ENCODE results near the gene BMAL1.
"Not testable (repeated sequence)": the region's sequence is repeated elsewhere in the genome, so short reads cannot be mapped to it uniquely, and the experiment has no call there.

BMAL1 gene

GRCh38 chr11:13242564-13242963 lies 35.0 kb upstream of the BMAL1 start:
- no peaks in the 10 kb centered on the region for H3K4me1 ChIP-seq (ENCODE audit: control insufficient read depth, insufficient read depth, low read length, poor library complexity, severe bottlenecking)
- H3K4me3 ChIP-seq (ENCODE audit: insufficient read depth, low read depth, low read length, poor library complexity, severe bottlenecking): no peak overlapping the region
- H3K9me3 ChIP-seq (ENCODE audit: control insufficient read depth, low read length): no peaks in the 10 kb centered on the region
- no peaks in the 10 kb centered on the region for H3K27me3 ChIP-seq (replicated peaks; ENCODE audit: control insufficient read depth, insufficient read depth, low read length, poor library complexity, severe bottlenecking)
- no peaks in the 10 kb centered on the region for H3K36me3 ChIP-seq (ENCODE audit: control insufficient read depth, insufficient read depth, low read length)
- DNase-seq: no peak
- no peak overlapping the region for H3K27ac ChIP-seq (ENCODE audit: insufficient read depth, low read length, poor library complexity, severe bottlenecking)

DNA sequence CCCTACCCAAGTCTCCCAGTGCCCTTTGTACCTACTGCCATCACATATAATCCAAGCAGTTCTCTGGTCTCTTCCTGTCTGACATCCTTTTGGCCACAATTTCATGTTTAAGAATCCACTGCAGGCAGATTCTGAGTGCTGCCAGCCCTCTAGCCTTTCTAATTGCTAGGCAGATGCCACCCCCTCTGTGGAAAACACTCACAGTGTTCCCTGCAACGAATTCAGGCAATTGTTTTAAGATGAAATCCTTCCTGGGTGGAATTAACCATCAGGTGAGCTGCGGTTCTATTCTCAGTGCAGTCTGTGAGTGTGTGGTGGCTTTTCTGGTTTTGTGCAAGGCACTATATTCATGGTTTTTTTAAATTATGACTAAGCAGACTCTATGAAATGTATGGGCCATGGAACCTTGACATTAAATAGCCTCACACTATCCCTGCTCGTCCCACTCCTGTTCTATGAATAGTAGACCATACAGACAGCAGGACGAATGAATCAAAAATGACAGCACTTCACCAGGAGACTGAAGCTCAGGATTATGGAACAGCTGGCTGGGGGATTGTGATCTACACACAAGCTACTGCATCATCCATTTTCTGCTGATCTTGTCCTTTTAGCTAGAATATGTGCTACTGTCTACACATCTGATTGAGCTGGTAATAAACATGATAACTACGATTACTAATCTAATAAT lies 29.8 kb upstream of the BMAL1 start:
- no peaks in the 10 kb centered on the region for H3K4me1 ChIP-seq (ENCODE audit: control insufficient read depth, insufficient read depth, low read length, poor library complexity, severe bottlenecking)
- no peaks in the 10 kb centered on the region for H3K9me3 ChIP-seq (ENCODE audit: control insufficient read depth, low read length)
- no peak overlapping the region for H3K27ac ChIP-seq (ENCODE audit: insufficient read depth, low read length, poor library complexity, severe bottlenecking)
- H3K36me3 ChIP-seq (ENCODE audit: control insufficient read depth, insufficient read depth, low read length): no peaks in the 10 kb centered on the region
- H3K4me3 ChIP-seq (ENCODE audit: insufficient read depth, low read depth, low read length, poor library complexity, severe bottlenecking): no peak overlapping the region
- H3K27me3 ChIP-seq (replicated peaks; ENCODE audit: control insufficient read depth, insufficient read depth, low read length, poor library complexity, severe bottlenecking): no peaks in the 10 kb centered on the region
- no peak for DNase-seq

DNA sequence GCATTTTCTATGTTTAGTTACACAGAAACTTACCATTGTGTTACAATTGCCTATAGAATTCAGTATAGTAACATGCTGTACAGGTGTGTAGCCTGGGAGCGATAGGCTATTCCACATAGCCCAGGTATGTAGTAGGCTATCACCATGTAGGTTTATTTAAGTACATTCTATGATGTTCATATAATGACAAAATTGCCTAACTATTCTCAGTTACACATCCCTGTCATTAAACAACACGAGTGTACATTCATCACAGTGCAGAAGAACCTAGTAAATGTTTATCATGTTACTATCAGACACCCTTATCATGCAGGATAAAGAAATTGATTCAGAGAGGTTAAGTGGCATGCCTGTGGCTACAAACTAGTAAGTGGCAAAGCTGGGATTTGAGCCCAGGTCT lies 28.4 kb upstream of the BMAL1 start:
- H3K36me3 ChIP-seq (ENCODE audit: control insufficient read depth, insufficient read depth, low read length): no peaks in the 10 kb centered on the region
- H3K27me3 ChIP-seq (replicated peaks; ENCODE audit: control insufficient read depth, insufficient read depth, low read length, poor library complexity, severe bottlenecking): no peaks in the 10 kb centered on the region
- no peak for DNase-seq
- H3K4me3 ChIP-seq (ENCODE audit: insufficient read depth, low read depth, low read length, poor library complexity, severe bottlenecking): no peak overlapping the region
- no peak overlapping the region for H3K27ac ChIP-seq (ENCODE audit: insufficient read depth, low read length, poor library complexity, severe bottlenecking)
- no peaks in the 10 kb centered on the region for H3K4me1 ChIP-seq (ENCODE audit: control insufficient read depth, insufficient read depth, low read length, poor library complexity, severe bottlenecking)
- H3K9me3 ChIP-seq (ENCODE audit: control insufficient read depth, low read length): no peaks in the 10 kb centered on the region

- no peak overlapping the region for H3K4me3 ChIP-seq (ENCODE audit: insufficient read depth, low read depth, low read length, poor library complexity, severe bottlenecking)
- no peaks in the 10 kb centered on the region for H3K36me3 ChIP-seq (ENCODE audit: control insufficient read depth, insufficient read depth, low read length)
- DNase-seq: no peak
- H3K9me3 ChIP-seq (ENCODE audit: control insufficient read depth, low read length): no peaks in the 10 kb centered on the region
- no peak overlapping the region for H3K27ac ChIP-seq (ENCODE audit: insufficient read depth, low read length, poor library complexity, severe bottlenecking)
- no peaks in the 10 kb centered on the region for H3K27me3 ChIP-seq (replicated peaks; ENCODE audit: control insufficient read depth, insufficient read depth, low read length, poor library complexity, severe bottlenecking)
- no peaks in the 10 kb centered on the region for H3K4me1 ChIP-seq (ENCODE audit: control insufficient read depth, insufficient read depth, low read length, poor library complexity, severe bottlenecking)
These were observed 27.6 kb upstream of the BMAL1 start for GRCh38 chr11:13249992-13250391.

- DNase-seq: no peak
- Histone ChIP-seq H3K9me3 (ENCODE audit: control insufficient read depth, low read length) (no peaks in the 10 kb centered on the region), H3K27me3 (replicated peaks; ENCODE audit: control insufficient read depth, insufficient read depth, low read length, poor library complexity, severe bottlenecking) (no peaks in the 10 kb centered on the region), H3K36me3 (ENCODE audit: control insufficient read depth, insufficient read depth, low read length) (no peaks in the 10 kb centered on the region), H3K4me3 (ENCODE audit: insufficient read depth, low read depth, low read length, poor library complexity, severe bottlenecking) (no peak overlapping the region), H3K27ac (ENCODE audit: insufficient read depth, low read length, poor library complexity, severe bottlenecking) (no peak overlapping the region), H3K4me1 (ENCODE audit: control insufficient read depth, insufficient read depth, low read length, poor library complexity, severe bottlenecking) (no peaks in the 10 kb centered on the region)
These were observed 25.6 kb upstream of the BMAL1 start for GRCh38 chr11:13251966-13252365.

DNA sequence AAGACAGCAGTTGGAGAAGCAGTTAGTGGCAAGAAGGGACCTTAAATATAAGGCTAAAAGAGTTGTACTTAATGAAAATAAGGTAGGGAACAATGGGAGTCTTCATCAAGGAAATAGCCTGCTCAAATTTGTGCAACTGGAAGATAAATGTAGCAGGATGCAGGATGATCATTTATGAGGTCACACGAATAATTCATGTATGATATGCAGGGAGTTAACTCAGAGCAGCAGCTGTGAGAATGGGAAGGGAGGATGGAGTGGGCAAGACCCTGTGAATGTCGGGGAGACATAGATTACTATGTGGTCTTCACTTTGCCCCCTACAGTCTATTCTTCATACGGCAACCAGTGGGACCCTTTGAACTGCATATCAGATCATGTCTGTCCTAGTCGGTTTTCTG lies 25.2 kb upstream of the BMAL1 start:
- Histone ChIP-seq H3K4me3 (ENCODE audit: insufficient read depth, low read depth, low read length, poor library complexity, severe bottlenecking) (no peak overlapping the region), H3K4me1 (ENCODE audit: control insufficient read depth, insufficient read depth, low read length, poor library complexity, severe bottlenecking) (no peaks in the 10 kb centered on the region), H3K36me3 (ENCODE audit: control insufficient read depth, insufficient read depth, low read length) (no peaks in the 10 kb centered on the region), H3K9me3 (ENCODE audit: control insufficient read depth, low read length) (no peaks in the 10 kb centered on the region), H3K27ac (ENCODE audit: insufficient read depth, low read length, poor library complexity, severe bottlenecking) (no peak overlapping the region), H3K27me3 (replicated peaks; ENCODE audit: control insufficient read depth, insufficient read depth, low read length, poor library complexity, severe bottlenecking) (no peaks in the 10 kb centered on the region)
- DNase-seq: no peak

- Histone ChIP-seq H3K4me1 (ENCODE audit: control insufficient read depth, insufficient read depth, low read length, poor library complexity, severe bottlenecking) (no peaks in the 10 kb centered on the region), H3K9me3 (ENCODE audit: control insufficient read depth, low read length) (no peaks in the 10 kb centered on the region), H3K27ac (ENCODE audit: insufficient read depth, low read length, poor library complexity, severe bottlenecking) (no peak overlapping the region), H3K4me3 (ENCODE audit: insufficient read depth, low read depth, low read length, poor library complexity, severe bottlenecking) (no peak overlapping the region), H3K36me3 (ENCODE audit: control insufficient read depth, insufficient read depth, low read length) (no peaks in the 10 kb centered on the region), H3K27me3 (replicated peaks; ENCODE audit: control insufficient read depth, insufficient read depth, low read length, poor library complexity, severe bottlenecking) (no peaks in the 10 kb centered on the region)
- no peak for DNase-seq
These were observed 21.4 kb upstream of the BMAL1 start for GRCh38 chr11:13256216-13256615.

DNA sequence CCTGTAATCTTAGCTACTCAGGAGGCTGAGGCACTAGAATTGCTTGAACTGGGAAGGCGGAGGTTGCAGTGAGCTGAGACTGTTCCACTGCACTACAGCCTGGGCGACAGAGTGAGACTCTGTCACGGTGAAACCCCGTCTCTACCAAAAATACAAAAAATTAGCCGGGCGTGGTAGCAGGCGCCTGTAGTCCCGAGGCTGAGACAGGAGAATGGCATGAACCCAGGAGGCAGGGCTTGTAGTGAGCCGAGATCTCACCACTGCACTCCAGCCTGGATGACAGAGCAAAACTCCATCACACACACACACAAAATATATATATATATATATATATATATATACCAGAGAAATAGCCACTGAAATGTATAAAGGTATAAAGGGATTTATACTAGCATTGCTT lies 19.5 kb upstream of the BMAL1 start:
- H3K9me3 ChIP-seq (ENCODE audit: control insufficient read depth, low read length); H3K4me1 ChIP-seq (ENCODE audit: control insufficient read depth, insufficient read depth, low read length, poor library complexity, severe bottlenecking); H3K36me3 ChIP-seq (ENCODE audit: control insufficient read depth, insufficient read depth, low read length); DNase-seq; H3K27me3 ChIP-seq (replicated peaks; ENCODE audit: control insufficient read depth, insufficient read depth, low read length, poor library complexity, severe bottlenecking); H3K4me3 ChIP-seq (ENCODE audit: insufficient read depth, low read depth, low read length, poor library complexity, severe bottlenecking); H3K27ac ChIP-seq (ENCODE audit: insufficient read depth, low read length, poor library complexity, severe bottlenecking): not testable (repeated sequence)

GRCh38 chr11:13258855-13259254 lies 18.7 kb upstream of the BMAL1 start:
- no peaks in the 10 kb centered on the region for H3K9me3 ChIP-seq (ENCODE audit: control insufficient read depth, low read length)
- H3K27me3 ChIP-seq (replicated peaks; ENCODE audit: control insufficient read depth, insufficient read depth, low read length, poor library complexity, severe bottlenecking): no peaks in the 10 kb centered on the region
- DNase-seq: no peak
- H3K27ac ChIP-seq (ENCODE audit: insufficient read depth, low read length, poor library complexity, severe bottlenecking): no peak overlapping the region
- H3K4me3 ChIP-seq (ENCODE audit: insufficient read depth, low read depth, low read length, poor library complexity, severe bottlenecking): no peak overlapping the region
- no peaks in the 10 kb centered on the region for H3K4me1 ChIP-seq (ENCODE audit: control insufficient read depth, insufficient read depth, low read length, poor library complexity, severe bottlenecking)
- no peaks in the 10 kb centered on the region for H3K36me3 ChIP-seq (ENCODE audit: control insufficient read depth, insufficient read depth, low read length)

DNA sequence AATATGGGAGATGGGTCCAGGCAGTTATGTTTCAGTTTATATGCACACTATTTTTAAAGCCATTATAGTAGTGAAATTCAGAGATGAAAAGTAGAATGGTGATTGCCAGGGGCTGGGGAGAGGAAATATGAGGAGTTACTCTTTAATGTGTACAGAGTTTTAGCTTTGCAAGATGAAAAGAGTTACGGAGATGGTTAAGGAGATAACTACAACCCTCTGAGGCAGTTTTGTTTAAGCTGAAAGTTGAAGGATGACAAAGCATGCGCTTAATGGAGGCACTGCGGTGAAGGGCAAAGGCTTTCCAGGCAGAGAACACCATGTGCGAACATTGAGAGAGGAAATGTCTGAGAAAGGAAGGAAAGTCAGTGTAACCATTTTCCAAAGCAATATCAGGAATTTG lies 18.2 kb upstream of the BMAL1 start:
- DNase-seq: no peak
- H3K36me3 ChIP-seq (ENCODE audit: control insufficient read depth, insufficient read depth, low read length): no peaks in the 10 kb centered on the region
- H3K9me3 ChIP-seq (ENCODE audit: control insufficient read depth, low read length): no peaks in the 10 kb centered on the region
- no peak overlapping the region for H3K27ac ChIP-seq (ENCODE audit: insufficient read depth, low read length, poor library complexity, severe bottlenecking)
- no peaks in the 10 kb centered on the region for H3K27me3 ChIP-seq (replicated peaks; ENCODE audit: control insufficient read depth, insufficient read depth, low read length, poor library complexity, severe bottlenecking)
- no peaks in the 10 kb centered on the region for H3K4me1 ChIP-seq (ENCODE audit: control insufficient read depth, insufficient read depth, low read length, poor library complexity, severe bottlenecking)
- H3K4me3 ChIP-seq (ENCODE audit: insufficient read depth, low read depth, low read length, poor library complexity, severe bottlenecking): no peak overlapping the region

Measured in effector memory CD4-positive, alpha-beta T cell (primary cell).